Middle frontal gyrus (tissue), 1 donor: ENCODE data around the gene ENDOD1.
A peak's percentile ranks its signal among the peaks of the same experiment; 100 is the strongest.

Experiments
- DNase-seq: peaks from one replicate; pipeline ENCODE4 v3.0.0-alpha.2; 2015; ENCODE audit warnings: low spot score; ENCODE audit errors: extremely low spot score

Gene ENDOD1

GRCh38 chr11:95143106-95143681 is 53.5 kb downstream of the ENDOD1 start:
- no peak for DNase-seq

GRCh38 chr11:95144313-95145235 is 54.9 kb downstream of the ENDOD1 start:
- DNase-seq, result no peak

GRCh38 chr11:95145430-95146060 is 55.9 kb downstream of the ENDOD1 start:
- no peak for DNase-seq

GRCh38 chr11:95147364-95147905 is 57.8 kb downstream of the ENDOD1 start:
- no peak for DNase-seq

- no peak for DNase-seq
These were observed 58.8 kb downstream of the ENDOD1 start for GRCh38 chr11:95148406-95148805.

- no peak for DNase-seq
These were observed 59.3 kb downstream of the ENDOD1 start for GRCh38 chr11:95148938-95149337.

- no peak for DNase-seq
These were observed 60.2 kb downstream of the ENDOD1 start for GRCh38 chr11:95149651-95150364.

GRCh38 chr11:95150956-95151684 is 61.5 kb downstream of the ENDOD1 start:
- DNase-seq, result peak; percentile 89

- DNase-seq, result no peak
These were observed 63.5 kb downstream of the ENDOD1 start for GRCh38 chr11:95152876-95153856.

- DNase-seq, result no peak
These were observed 64.2 kb downstream of the ENDOD1 start for GRCh38 chr11:95153857-95154246.

- DNase-seq, result no peak
These were observed 64.9 kb downstream of the ENDOD1 start for GRCh38 chr11:95154514-95154913.

- no peak for DNase-seq
These were observed 65.7 kb downstream of the ENDOD1 start for GRCh38 chr11:95155385-95155784.

- no peak for DNase-seq
These were observed 66.6 kb downstream of the ENDOD1 start for GRCh38 chr11:95156133-95156721.

GRCh38 chr11:95156916-95157541 is 67.4 kb downstream of the ENDOD1 start:
- no peak for DNase-seq

GRCh38 chr11:95157824-95158223 is 68.2 kb downstream of the ENDOD1 start:
- DNase-seq, result no peak

- DNase-seq, result no peak
These were observed 71.6 kb downstream of the ENDOD1 start for GRCh38 chr11:95161248-95161647.

- no peak for DNase-seq
These were observed 73.5 kb downstream of the ENDOD1 start for GRCh38 chr11:95163106-95163505.

GRCh38 chr11:95165638-95166037 is 76.0 kb downstream of the ENDOD1 start:
- DNase-seq, result no peak

GRCh38 chr11:95166781-95167180 is 77.1 kb downstream of the ENDOD1 start:
- DNase-seq, result no peak
